Measurements from ENCODE around the gene CDHR1.
"Not testable (repeated sequence)": the region's sequence is repeated elsewhere in the genome, so short reads cannot be mapped to it uniquely, and the experiment has no call there.

The CDHR1 gene

DNA sequence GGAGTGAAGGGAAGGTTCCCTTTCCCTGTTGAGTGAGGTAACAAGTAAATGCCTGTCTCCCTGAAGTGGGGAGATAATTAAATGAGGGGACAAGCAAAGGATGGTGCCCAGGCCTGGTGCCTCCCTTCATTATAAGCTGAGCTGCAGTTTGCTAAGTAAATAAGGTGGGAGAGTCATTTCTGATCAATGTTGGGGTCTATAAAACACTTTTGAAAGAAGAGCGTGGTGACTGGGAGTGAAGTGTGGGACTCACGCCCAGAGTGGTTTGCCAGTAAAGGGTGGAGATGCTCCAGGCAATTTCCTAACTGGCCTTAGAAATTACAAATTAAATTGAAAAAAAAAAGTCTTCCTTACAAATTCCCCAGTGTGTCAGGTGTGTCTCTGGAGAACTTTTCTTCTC lies 30.3 kb upstream of the CDHR1 start:
- H3K4me3 ChIP-seq (replicated peaks; ENCODE audit: low read depth, low read length), result no peak overlapping the region
- TF ChIP-seq, protein P1, sequence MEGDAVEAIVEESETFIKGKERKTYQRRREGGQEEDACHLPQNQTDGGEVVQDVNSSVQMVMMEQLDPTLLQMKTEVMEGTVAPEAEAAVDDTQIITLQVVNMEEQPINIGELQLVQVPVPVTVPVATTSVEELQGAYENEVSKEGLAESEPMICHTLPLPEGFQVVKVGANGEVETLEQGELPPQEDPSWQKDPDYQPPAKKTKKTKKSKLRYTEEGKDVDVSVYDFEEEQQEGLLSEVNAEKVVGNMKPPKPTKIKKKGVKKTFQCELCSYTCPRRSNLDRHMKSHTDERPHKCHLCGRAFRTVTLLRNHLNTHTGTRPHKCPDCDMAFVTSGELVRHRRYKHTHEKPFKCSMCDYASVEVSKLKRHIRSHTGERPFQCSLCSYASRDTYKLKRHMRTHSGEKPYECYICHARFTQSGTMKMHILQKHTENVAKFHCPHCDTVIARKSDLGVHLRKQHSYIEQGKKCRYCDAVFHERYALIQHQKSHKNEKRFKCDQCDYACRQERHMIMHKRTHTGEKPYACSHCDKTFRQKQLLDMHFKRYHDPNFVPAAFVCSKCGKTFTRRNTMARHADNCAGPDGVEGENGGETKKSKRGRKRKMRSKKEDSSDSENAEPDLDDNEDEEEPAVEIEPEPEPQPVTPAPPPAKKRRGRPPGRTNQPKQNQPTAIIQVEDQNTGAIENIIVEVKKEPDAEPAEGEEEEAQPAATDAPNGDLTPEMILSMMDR (IDR thresholded peaks at IDR 0.05; ENCODE audit: low read depth, low read length, missing control alignments), result no peak
- DNase-seq (ENCODE audit: extremely low read depth, low read depth), result no peak

DNA sequence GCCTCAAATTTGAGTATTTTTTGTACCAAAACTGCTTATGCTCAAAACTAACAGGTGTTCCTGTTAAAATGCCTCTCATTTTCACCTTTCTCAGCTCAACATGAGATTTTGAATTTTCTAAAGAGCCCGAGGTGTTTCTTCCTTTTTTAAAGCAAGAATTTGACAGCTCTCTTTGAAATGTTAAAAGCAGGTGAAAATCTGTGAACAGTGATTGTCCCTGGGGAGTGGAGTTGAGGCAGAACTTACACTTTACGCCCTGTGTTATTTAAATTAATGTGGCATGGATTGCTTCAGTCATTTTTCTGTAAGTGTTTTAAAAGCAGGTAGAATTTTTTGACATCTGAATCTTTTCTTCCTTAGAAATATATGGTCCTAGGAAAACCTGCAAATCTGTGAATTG lies 29.9 kb upstream of the CDHR1 start:
- no peak overlapping the region for H3K4me3 ChIP-seq (replicated peaks; ENCODE audit: low read depth, low read length)
- DNase-seq (ENCODE audit: extremely low read depth, low read depth), result no peak
- TF ChIP-seq, protein P1 (IDR thresholded peaks at IDR 0.05; ENCODE audit: low read depth, low read length, missing control alignments), result no peak

DNA sequence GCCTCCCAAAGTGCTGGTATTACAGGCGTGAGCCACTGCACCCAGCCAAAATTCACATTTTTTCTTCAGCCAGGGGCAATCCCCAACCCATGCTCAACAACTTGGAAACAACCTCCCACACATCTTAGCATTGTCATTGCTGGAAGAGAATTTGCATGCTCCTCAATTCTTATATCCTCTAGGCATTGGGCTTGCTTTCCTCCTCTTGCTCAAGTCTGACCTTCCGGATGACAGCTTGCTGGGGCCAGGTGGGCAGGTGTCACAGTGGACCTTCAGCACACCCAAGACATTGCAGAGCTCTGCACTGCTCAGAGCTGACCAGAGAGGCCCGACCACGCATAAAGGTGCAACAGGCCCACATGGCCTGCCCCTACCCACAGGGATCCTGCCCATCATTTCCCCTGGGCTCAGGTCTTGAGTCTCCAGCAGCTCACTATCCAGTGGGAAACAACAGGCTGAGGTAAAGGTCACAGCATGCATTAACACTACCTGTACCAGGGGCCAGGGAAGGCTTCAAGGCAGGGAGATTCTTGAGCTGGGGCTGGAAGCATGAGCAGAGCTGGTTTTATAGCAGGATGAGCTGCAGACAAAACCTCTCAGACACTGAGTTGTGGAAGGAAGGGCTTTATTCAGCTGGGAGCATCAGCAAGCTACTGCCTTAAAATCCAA lies 27.6 kb upstream of the CDHR1 start:
- no peak overlapping the region for H3K4me3 ChIP-seq (replicated peaks; ENCODE audit: low read depth, low read length)
- TF ChIP-seq, protein P1 (IDR thresholded peaks at IDR 0.05; ENCODE audit: low read depth, low read length, missing control alignments), result no peak
- DNase-seq (ENCODE audit: extremely low read depth, low read depth), result no peak

DNA sequence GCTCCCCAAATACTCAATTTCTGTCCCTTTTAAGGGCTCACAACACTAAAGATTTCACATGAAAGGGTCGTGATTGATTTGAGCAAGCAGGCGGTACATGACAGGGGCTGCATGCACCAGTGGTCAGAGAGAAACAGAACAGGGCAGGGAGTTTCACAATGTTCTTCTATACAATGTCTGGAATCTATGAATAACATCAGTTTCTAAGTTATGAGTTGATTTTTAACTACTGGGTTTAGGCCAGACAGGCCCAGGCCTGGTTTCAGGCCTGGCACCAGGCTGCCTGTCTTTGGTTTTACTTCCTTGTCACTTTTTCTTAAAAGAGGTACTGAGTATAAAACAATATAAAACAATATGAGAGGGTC lies 27.1 kb upstream of the CDHR1 start:
- not testable (repeated sequence) for DNase-seq (ENCODE audit: extremely low read depth, low read depth); H3K4me3 ChIP-seq (replicated peaks; ENCODE audit: low read depth, low read length)

DNA sequence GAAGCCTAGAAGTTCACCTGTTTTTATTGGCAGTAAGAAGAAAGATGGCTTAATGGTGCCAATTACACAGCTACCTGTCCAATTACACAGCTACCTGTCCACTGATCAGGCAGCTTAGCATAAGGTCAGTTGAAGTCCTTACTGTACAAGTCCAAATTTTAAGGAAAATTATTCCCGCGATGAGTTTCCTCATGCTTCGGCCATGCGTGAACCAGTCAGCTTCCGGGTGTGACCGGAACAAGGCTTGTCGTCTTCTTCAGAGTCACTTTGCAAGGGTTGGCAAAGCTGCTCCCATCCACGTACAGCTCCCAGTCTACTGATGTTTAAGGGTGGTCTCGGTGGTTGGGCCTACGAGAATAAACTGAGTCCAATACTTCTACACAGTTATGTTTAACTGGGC lies 26.0 kb upstream of the CDHR1 start:
- not testable (repeated sequence) for DNase-seq (ENCODE audit: extremely low read depth, low read depth); H3K4me3 ChIP-seq (replicated peaks; ENCODE audit: low read depth, low read length)

DNA sequence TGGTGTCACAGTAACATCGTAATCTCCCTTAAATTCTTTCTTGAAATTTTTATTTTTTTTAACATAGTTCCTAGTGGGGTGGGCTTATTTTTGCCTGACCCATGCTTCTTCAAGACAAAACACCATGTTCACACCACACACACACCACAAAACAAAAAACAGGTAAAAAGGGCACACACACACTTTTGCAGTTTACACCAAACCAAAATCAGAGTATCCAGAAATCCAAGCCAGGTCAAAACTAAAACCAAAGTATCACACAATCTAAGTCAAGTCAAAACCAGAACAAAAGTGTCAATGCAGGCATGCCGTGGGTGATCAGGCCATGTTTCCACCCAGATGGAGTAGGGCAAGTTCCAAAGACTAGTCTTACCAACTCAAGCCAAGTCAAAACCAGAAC lies 23.1 kb upstream of the CDHR1 start:
- not testable (repeated sequence) for H3K4me3 ChIP-seq (replicated peaks; ENCODE audit: low read depth, low read length); DNase-seq (ENCODE audit: extremely low read depth, low read depth)

DNA sequence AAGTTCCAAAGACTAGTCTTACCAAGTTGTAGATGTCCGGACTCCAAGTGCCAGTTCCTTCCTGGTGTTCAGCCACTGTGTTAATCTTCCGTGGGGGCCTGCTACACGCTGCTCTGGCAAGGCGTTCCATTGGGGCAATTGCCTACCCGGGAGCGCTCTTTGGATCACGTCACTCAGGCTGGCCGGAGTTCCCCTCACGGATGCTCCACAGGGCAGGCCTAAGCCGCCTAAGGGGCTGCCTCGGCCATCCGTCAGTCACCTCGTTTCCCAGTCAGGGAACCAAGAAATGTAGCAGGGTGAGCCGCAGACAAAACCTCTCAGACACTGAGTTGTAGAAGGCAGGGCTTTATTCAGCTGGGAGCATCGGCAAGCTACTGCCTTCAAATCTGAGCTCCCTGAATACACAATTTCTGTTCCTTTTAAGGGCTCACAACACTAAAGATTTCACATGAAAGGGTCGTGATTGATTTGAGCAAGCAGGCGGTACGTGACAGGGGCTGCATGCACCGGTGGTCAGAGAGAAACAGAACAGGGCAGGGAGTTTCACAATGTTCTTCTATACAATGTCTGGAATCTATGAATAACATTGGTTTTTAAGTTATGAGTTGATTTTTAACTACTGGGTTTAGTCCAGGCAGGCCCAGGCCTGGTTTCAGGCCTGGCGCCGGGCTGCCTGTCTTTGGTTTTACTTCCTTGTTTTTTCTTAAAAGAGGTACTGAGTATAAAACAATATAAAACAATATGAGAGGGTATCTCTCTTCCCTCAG lies 22.5 kb upstream of the CDHR1 start:
- not testable (repeated sequence) for H3K4me3 ChIP-seq (replicated peaks; ENCODE audit: low read depth, low read length); DNase-seq (ENCODE audit: extremely low read depth, low read depth)

DNA sequence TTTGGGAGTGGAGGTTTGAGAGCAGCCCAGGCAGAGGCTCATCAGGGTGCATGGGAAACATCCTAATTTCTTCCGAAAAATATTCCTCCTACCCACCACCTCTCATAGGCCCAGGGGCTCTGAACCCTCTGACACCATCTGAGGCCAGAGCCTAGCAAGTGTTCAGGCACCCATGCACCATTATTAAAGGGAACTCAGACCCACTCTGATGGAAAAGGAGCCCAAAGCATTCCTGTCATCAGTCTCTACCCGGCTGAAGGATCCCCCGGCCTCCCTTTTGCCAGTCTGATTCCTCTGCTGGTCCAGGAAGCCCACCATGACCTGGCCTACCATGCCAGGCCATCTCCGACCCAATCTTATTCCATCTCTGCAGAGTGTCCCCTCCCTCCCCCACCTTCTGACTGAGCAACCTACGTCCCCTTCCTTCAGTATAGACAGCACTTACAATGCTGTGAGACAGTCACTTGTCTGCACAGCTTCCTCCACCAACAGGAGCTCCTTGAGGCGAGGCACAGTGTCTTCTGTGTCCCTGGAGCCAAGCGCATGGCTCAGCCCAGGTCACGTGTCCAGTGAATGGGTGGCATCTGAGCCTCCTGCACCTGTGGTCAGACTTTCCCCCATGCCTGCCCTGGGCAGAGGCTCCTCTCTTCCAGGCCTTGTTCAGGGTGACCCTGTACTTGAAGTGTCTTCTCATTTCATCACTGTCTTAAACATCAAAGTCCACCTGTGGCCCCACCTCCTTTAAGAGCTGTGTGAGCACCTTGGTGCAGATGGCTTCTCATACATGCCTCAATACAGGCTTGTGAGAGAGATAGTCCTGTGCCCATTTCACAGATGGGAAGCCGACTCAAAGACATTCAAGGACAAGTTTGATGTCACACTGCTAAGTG lies 21.6 kb upstream of the CDHR1 start:
- DNase-seq (ENCODE audit: extremely low read depth, low read depth), result no peak
- no peak overlapping the region for H3K4me3 ChIP-seq (replicated peaks; ENCODE audit: low read depth, low read length)
- TF ChIP-seq, protein P1 (IDR thresholded peaks at IDR 0.05; ENCODE audit: low read depth, low read length, missing control alignments), result no peak

All from HFF-Myc (cell line).